Karpas-422 (cell line): ENCODE measurements around the gene SELENOI. TPM values are rescaled to one million over a fixed set of nuclear protein-coding genes. Genes with fewer than 3 reads are reported as not detected.

Experiments
- DNase-seq: peaks from one replicate; pipeline ENCODE4 v3.0.0-alpha.2; 2015
- H2AFZ ChIP-seq: fragments of 200-600 bp; sonication (generic); 2 replicates; pipeline ENCODE4 v1.6.1; 2014; ENCODE audit warnings: antibody characterized with exemption, low read length, mixed read lengths
- H3K27ac ChIP-seq: fragments of 200-600 bp; sonication (generic); 2 replicates; pipeline ENCODE4 v1.5.1; 2014; ENCODE audit warnings: mild to moderate bottlenecking, low read length, moderate library complexity
- H3K27me3 ChIP-seq: fragments of 200-600 bp; sonication (generic); 2 replicates; pipeline ENCODE4 v1.6.1; 2014; ENCODE audit warnings: low read length, mixed read lengths
- H3K36me3 ChIP-seq: fragments of 200-600 bp; sonication (generic); 2 replicates; pipeline ENCODE4 v1.6.1; 2014; ENCODE audit warnings: low read length, mixed read lengths; ENCODE audit not compliant: insufficient read depth
- H3K4me1 ChIP-seq: fragments of 200-600 bp; sonication (generic); 2 replicates; pipeline ENCODE4 v1.6.1; 2014; ENCODE audit warnings: mild to moderate bottlenecking, low read length, mixed read lengths
- H3K4me2 ChIP-seq: fragments of 200-600 bp; sonication (generic); 2 replicates; pipeline ENCODE4 v1.6.1; 2014; ENCODE audit warnings: low read length, low read depth, mild to moderate bottlenecking; ENCODE audit not compliant: poor library complexity, severe bottlenecking
- H3K4me3 ChIP-seq: fragments of 200-600 bp; sonication (generic); 2 replicates; pipeline ENCODE4 v1.5.1; 2014; ENCODE audit warnings: mild to moderate bottlenecking, antibody characterized with exemption, low read length, mixed read lengths
- H3K79me2 ChIP-seq: fragments of 200-600 bp; sonication (generic); 2 replicates; pipeline ENCODE4 v1.6.1; 2014; ENCODE audit warnings: mild to moderate bottlenecking, low read length, mixed read lengths
- H3K9ac ChIP-seq: fragments of 200-600 bp; sonication (generic); 2 replicates; pipeline ENCODE4 v1.6.0; 2014; ENCODE audit warnings: low read length
- H3K9me2 ChIP-seq: fragments of 200-600 bp; sonication (generic), shearing (Covaris generic); replicated peaks from 2 replicates; pipeline ENCODE4 v1.6.0; 2014; ENCODE audit warnings: mild to moderate bottlenecking, low read length, moderate library complexity; ENCODE audit not compliant: insufficient read depth
- H3K9me3 ChIP-seq: fragments of 300-700, 200-600 bp; sonication (generic); 2 replicates; pipeline ENCODE4 v1.6.1; 2014; ENCODE audit warnings: low read length, mixed read lengths
- H4K20me1 ChIP-seq: fragments of 200-600 bp; sonication (generic); 2 replicates; pipeline ENCODE4 v1.6.1; 2014; ENCODE audit warnings: mild to moderate bottlenecking, antibody characterized with exemption, low read length, low read depth; ENCODE audit not compliant: insufficient read depth
- total RNA-seq: library from RNA; depleted of rRNA; stranded (reverse); fragments of >200 nt; shearing (Covaris generic); gene quantifications from 2 replicates; pipeline ENCODE4 v1.2.3, GENCODE V29; 2014; ENCODE audit warnings: low replicate concordance

Gene SELENOI
- total RNA-seq, 1 experiment from 2014 or later, result 31.3 TPM

DNA sequence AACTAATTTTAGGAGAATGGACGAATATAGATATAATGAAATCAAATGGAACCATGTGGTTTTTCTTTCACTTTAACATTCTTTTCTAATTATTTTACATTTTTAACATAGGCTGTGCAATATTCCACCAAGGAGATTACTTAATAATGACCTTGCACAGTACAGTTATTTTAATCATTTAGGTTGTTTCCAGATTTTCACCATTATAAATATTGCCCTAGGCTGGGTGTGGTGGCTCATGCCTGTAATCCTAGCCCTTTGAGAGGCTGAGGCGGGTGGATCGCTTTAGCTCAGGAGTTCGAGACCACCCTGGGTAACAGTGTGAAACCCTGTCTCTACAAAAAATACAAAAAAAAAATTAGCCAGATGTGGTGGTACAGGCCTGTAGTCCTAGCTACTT, 41.2 kb downstream of the SELENOI start:
- H3K4me2 ChIP-seq, result no peak overlapping the region
- no peak overlapping the region for H2AFZ ChIP-seq
- no peak for DNase-seq
- no peaks in the 10 kb centered on the region for H4K20me1 ChIP-seq
- H3K9me2 ChIP-seq, result no peaks in the 10 kb centered on the region
- no peak overlapping the region for H3K9ac ChIP-seq
- H3K9me3 ChIP-seq, result no peaks in the 10 kb centered on the region
- H3K4me1 ChIP-seq, result peaks cover 16% of the 10 kb centered on the region
- H3K4me3 ChIP-seq, result no peak overlapping the region
- H3K36me3 ChIP-seq, result peaks cover 48% of the 10 kb centered on the region; the same call in 1 of the 2 replicates
- no peaks in the 10 kb centered on the region for H3K27me3 ChIP-seq
- H3K27ac ChIP-seq, result no peak overlapping the region
- peaks cover 17% of the 10 kb centered on the region for H3K79me2 ChIP-seq

DNA sequence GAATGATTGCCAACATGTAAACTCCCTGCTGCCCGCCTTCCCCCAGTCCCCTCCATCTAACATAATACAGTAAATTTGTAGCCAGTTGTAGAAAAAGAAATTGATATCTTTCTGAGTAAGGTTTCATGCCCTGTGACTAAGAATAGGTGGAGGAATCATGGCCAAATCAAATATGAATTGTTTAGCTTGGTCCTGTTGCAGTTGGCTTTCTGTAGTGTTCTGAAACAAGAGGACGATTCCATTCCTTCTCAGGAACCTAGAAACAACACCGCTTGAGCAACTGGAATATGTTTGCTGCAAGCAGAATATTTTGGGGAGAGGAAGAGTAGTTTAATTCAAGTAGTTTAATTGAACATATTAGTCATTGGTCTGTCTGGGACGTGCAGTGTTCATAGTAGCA, 48.8 kb downstream of the SELENOI start:
- H3K4me1 ChIP-seq, result no peaks in the 10 kb centered on the region; the same call in 1 of the 2 replicates
- no peak overlapping the region for H3K4me3 ChIP-seq
- no peaks in the 10 kb centered on the region for H3K27me3 ChIP-seq
- H3K9me3 ChIP-seq, result no peaks in the 10 kb centered on the region
- no peaks in the 10 kb centered on the region for H3K9me2 ChIP-seq
- H3K27ac ChIP-seq, result no peak overlapping the region
- no peak for DNase-seq
- peaks cover 6% of the 10 kb centered on the region for H3K79me2 ChIP-seq
- H3K4me2 ChIP-seq, result no peak overlapping the region
- H3K9ac ChIP-seq, result no peak overlapping the region
- peaks cover 13% of the 10 kb centered on the region; the same call in 1 of the 2 replicates for H3K36me3 ChIP-seq
- H4K20me1 ChIP-seq, result no peaks in the 10 kb centered on the region
- H2AFZ ChIP-seq, result no peak overlapping the region

DNA sequence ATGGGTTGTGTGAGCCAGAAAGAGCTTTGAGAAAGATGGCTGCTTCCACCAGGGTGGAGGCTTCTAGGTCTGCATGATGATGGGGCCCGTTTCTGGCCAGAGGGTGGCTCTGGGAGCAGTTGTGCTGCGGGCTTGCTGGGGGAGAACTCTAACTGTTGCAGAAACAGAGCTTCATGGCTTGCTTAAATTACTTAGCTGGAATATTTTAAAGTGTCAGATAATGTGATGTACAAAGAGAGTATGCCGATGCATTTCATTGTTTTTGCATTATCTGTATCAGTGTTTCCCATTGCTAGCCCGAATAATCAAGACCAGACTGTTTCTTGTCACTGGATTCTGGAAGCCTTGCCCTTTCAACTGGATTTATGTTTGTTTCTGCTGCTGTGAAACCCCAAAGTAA, 49.5 kb downstream of the SELENOI start:
- no peaks in the 10 kb centered on the region for H3K27me3 ChIP-seq
- H3K9me3 ChIP-seq, result no peaks in the 10 kb centered on the region
- H2AFZ ChIP-seq, result no peak overlapping the region
- no peaks in the 10 kb centered on the region; the same call in 1 of the 2 replicates for H3K4me1 ChIP-seq
- H3K4me3 ChIP-seq, result no peak overlapping the region
- H3K27ac ChIP-seq, result no peak overlapping the region
- peaks cover 6% of the 10 kb centered on the region for H3K79me2 ChIP-seq
- no peak overlapping the region for H3K9ac ChIP-seq
- H3K9me2 ChIP-seq, result no peaks in the 10 kb centered on the region
- no peak overlapping the region for H3K4me2 ChIP-seq
- peaks cover 7% of the 10 kb centered on the region; the same call in 1 of the 2 replicates for H3K36me3 ChIP-seq
- no peak for DNase-seq
- H4K20me1 ChIP-seq, result no peaks in the 10 kb centered on the region

DNA sequence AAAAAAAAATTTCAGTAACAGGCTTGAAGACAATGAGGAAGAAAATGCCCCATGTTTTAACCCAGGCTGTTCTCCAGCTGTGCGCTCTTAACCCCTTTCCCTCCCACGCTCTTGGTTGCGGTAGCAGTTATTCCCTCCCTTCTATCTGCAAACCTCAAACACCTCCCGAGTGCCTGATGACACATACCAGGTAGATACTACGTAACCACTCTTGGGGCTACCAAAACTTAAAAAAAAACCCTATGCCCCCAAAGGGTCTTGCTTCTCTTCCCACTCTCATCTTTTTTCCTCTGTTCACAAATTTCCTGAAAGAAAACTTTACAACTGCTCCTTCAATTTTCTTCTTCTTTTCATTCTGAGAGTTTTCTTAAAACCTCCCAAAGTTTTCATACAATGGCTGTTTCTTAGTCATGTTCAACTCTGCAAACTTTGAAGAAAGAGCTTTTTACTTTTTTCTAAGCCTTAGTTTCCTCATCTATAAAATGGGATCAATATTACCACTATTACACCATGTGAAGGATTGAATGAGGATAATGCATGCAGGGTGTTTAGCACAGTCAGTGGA, 50.9 kb downstream of the SELENOI start:
- DNase-seq, result no peak

DNA sequence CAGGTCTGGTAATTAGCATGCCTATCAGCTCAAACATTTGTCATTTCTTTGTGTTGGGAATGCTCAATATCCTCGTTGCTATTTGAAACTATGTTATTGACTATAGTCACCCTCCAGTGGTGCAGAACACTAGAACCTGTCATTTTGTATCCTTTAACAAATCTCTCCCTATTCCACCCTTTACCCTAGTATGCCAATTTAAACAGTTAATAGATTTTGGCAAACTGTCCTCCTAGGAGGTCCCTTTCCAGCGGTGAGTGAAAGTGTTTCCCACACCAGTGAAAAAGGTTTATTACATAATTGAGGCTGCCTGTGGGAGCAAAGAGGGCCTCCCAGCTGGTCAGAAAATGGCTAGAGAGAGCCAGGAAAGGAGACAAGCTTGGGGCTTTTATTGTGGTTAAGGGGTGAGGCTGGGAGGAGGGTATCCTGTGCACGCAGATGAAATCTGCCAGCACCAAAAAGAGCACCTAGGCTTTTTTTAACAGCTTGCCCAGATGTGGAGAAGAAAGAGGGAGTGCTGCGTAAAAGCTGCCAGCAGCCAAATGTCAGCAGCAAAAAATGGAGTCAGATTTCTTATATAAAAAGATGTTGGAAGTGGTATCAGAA, 53.9 kb downstream of the SELENOI start:
- DNase-seq, result no peak
- H3K36me3 ChIP-seq, result no peaks in the 10 kb centered on the region
- no peak overlapping the region for H3K9ac ChIP-seq
- H3K4me2 ChIP-seq, result no peak overlapping the region
- no peaks in the 10 kb centered on the region for H3K9me2 ChIP-seq
- no peak overlapping the region for H3K4me3 ChIP-seq
- no peaks in the 10 kb centered on the region for H3K4me1 ChIP-seq
- H3K79me2 ChIP-seq, result no peaks in the 10 kb centered on the region
- no peaks in the 10 kb centered on the region for H3K9me3 ChIP-seq
- no peak overlapping the region for H3K27ac ChIP-seq
- no peak overlapping the region for H2AFZ ChIP-seq
- no peaks in the 10 kb centered on the region for H3K27me3 ChIP-seq
- H4K20me1 ChIP-seq, result no peaks in the 10 kb centered on the region

More for the DNA sequence above, 50.9 kb downstream of the SELENOI start:
- Histone ChIP-seq H3K9me2 (no peaks in the 10 kb centered on the region), H3K4me3 (no peak overlapping the region), H4K20me1 (no peaks in the 10 kb centered on the region), H3K4me2 (no peak overlapping the region), H3K4me1 (no peaks in the 10 kb centered on the region; the same call in 1 of the 2 replicates), H3K9ac (no peak overlapping the region), H3K27me3 (no peaks in the 10 kb centered on the region), H3K27ac (no peak overlapping the region), H2AFZ (no peak overlapping the region), H3K36me3 (peaks cover 3% of the 10 kb centered on the region; the same call in 1 of the 2 replicates), H3K9me3 (no peaks in the 10 kb centered on the region), H3K79me2 (no peaks in the 10 kb centered on the region)

DNA sequence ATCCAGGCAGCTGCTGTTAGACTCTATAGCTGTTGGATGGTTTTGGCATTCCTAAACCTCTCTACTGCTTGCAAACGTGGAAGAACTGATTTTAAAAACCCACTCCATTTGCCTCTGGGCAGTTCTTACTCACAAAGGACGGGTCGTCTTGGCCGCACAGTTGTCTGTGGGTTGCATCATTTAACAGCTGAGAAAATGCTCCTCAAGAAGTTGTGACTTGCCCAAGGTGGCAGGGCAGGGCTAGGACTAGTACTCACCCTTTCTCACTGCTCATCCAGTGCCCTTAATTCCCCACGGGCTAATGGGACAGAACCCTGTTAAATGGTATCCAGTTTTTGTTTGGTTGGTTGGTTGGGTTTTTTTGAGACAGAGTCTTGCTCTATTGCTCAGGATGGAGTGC, 54.8 kb downstream of the SELENOI start:
- Histone ChIP-seq H3K27ac (no peak overlapping the region), H3K4me3 (no peak overlapping the region), H3K4me2 (no peak overlapping the region), H3K27me3 (no peaks in the 10 kb centered on the region), H3K4me1 (no peaks in the 10 kb centered on the region), H3K9me3 (no peaks in the 10 kb centered on the region), H3K9ac (no peak overlapping the region), H3K9me2 (no peaks in the 10 kb centered on the region), H3K79me2 (no peaks in the 10 kb centered on the region), H4K20me1 (no peaks in the 10 kb centered on the region), H3K36me3 (no peaks in the 10 kb centered on the region), H2AFZ (no peak overlapping the region)
- no peak for DNase-seq

DNA sequence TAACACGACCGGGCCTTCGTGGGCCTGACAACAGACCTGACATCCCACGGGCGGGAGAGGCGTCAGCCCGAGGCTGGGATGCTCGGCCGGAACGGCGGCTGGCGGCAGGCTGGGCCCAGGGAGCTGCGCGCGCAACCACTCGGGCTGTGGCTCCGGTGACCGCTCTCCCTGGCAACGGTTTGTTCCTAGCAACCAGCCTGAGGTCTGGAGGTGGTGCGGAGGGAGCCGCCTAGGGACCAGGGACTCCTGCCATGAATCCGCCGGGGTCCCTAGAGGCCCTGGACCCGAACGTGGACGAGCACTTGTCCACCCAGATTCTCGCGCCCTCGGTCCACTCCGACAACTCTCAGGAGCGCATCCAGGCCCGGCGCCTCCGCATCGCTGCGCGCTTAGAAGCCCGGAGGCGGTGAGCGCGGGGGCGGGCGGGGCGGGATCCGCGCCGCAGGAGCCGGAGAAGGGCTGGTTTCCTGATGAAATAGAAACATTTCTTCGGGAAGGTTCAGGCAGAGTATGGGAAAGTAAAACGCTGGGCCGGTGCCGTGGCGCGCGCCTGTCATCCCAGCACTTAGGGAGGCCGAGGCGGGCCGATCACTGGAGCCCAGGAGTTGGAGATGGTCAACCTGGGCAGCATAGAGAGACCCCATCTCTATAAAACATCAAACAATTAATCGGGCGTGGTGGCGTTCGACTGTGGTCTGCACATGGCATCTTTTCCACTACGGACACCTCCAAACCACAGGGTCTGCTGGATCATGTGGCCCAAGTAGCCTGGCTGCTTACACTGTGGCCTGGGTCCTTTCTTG, 56.0 kb downstream of the SELENOI start, which contains the start of gene DRC1:
Gene DRC1, plus strand, starts transcription at position 182 of the 803 bp plus-strand sequence. Its CDS starts 70 bp downstream, at position 252.
- Histone ChIP-seq H4K20me1 (no peaks in the 10 kb centered on the region), H3K27ac (no peak within 1 kb of the TSS), H3K4me1 (no peaks in the 10 kb centered on the region), H3K4me2 (no peak within 1 kb of the TSS), H2AFZ (no peak within 1 kb of the TSS), H3K36me3 (no peaks in the 10 kb centered on the region), H3K79me2 (no peaks in the 10 kb centered on the region), H3K4me3 (no peak within 1 kb of the TSS), H3K9me3 (no peaks in the 10 kb centered on the region), H3K9me2 (no peaks in the 10 kb centered on the region), H3K9ac (no peak within 1 kb of the TSS), H3K27me3 (no peaks in the 10 kb centered on the region)
- peak; percentile 31 for DNase-seq

DNA sequence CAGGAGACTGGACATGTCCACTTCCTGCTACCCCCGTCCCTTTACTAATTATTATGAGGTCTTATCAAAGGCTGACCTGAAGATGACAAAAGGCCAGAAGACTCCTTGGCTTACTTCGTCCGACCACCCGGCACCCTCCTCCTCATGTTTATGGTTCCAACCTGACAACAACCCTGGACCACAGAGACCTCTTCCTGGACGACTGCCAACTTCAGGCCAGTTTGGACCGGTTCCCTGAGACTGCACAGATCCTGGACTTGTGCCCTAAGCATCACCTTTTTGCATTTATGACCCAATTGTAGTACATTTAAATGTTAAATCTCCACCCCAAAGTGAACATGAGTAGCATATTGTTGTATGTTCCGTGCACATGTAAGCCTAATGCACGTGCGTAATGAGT, 61.6 kb downstream of the SELENOI start:
- Histone ChIP-seq H3K9me3 (no peaks in the 10 kb centered on the region), H3K9ac (no peak overlapping the region), H4K20me1 (no peaks in the 10 kb centered on the region), H3K4me1 (no peaks in the 10 kb centered on the region), H3K4me2 (no peak overlapping the region), H3K4me3 (no peak overlapping the region), H3K27me3 (no peaks in the 10 kb centered on the region), H3K36me3 (no peaks in the 10 kb centered on the region), H3K79me2 (no peaks in the 10 kb centered on the region), H2AFZ (no peak overlapping the region), H3K27ac (no peak overlapping the region), H3K9me2 (no peaks in the 10 kb centered on the region)
- DNase-seq, result no peak
